IMR-90 (cell line): Measurements from ENCODE around the gene KDM1B. TPM values are rescaled to one million over a fixed set of nuclear protein-coding genes. Genes with fewer than 3 reads are reported as not detected.

Source experiments
- ATAC-seq: fragments of 200-7000 bp; cut with Tn5 transposase; 2 replicates; pipeline ENCODE4 v1.9.1; 2020; ENCODE audit warnings: low read depth, mild to moderate bottlenecking, moderate library complexity
- BruUV-seq: library from RNA; stranded (reverse); fragments of 400-500 nt; replicated peaks from 2 replicates; lab custom pipeline; 2021; lab: Mats Ljungman, UMichigan
- CTCF ChIA-PET: fragments of 300-600 bp; formaldehyde crosslinking; extraction: SDS; loops from one replicate; lab custom pipeline; 2021; ENCODE audit warnings: antibody characterized with exemption; lab: Yijun Ruan, JAX
- POLR2A ChIA-PET: fragments of 300-600 bp; sonication (Branson Sonifier 250); formaldehyde crosslinking; loops from one replicate; lab custom pipeline; 2022; ENCODE audit warnings: antibody characterized with exemption; ENCODE audit not compliant: unreplicated experiment; lab: Charles Lee
- DNase-seq: peaks from one replicate; pipeline ENCODE4 v3.0.0; 2013
- H2AFZ ChIP-seq: replicated peaks from 2 replicates; pipeline ENCODE3; 2013; ENCODE audit warnings: low read length, mild to moderate bottlenecking; ENCODE audit not compliant: poor library complexity
- H2AK5ac ChIP-seq: 2 replicates; pipeline ENCODE4 v1.6.1; 2013; ENCODE audit warnings: low read depth, low read length, inconsistent platforms
- H2AK9ac ChIP-seq: replicated peaks from 2 replicates; pipeline ENCODE3; 2013; ENCODE audit warnings: mild to moderate bottlenecking, low read depth, low read length, moderate library complexity; ENCODE audit not compliant: poor library complexity
- H2BK120ac ChIP-seq: 2 replicates; pipeline ENCODE4 v1.6.1; 2013; ENCODE audit warnings: low read depth, low read length, inconsistent platforms
- H2BK15ac ChIP-seq: 3 replicates; pipeline ENCODE4 v1.6.1; 2013; ENCODE audit warnings: low read depth, low read length, inconsistent platforms
- H2BK20ac ChIP-seq: 2 replicates; pipeline ENCODE4 v1.6.1; 2013; ENCODE audit warnings: low read depth, mild to moderate bottlenecking, inconsistent platforms, low read length, moderate library complexity
- H2BK5ac ChIP-seq: 2 replicates; pipeline ENCODE4 v1.6.1; 2013; ENCODE audit warnings: mild to moderate bottlenecking, low read depth, low read length, inconsistent platforms; ENCODE audit not compliant: poor library complexity, severe bottlenecking
- H3K14ac ChIP-seq: replicated peaks from 2 replicates; pipeline ENCODE4 v1.6.1; 2013; ENCODE audit warnings: low read depth, low read length, inconsistent platforms
- H3K18ac ChIP-seq: 2 replicates; pipeline ENCODE4 v1.6.1; 2013; ENCODE audit warnings: low read depth, low read length, control low read depth
- H3K23ac ChIP-seq: 2 replicates; pipeline ENCODE4 v1.6.1; 2013; ENCODE audit warnings: low read depth, low read length, inconsistent platforms
- H3K27ac ChIP-seq: 2 replicates; pipeline ENCODE4 v1.5.1; 2013; ENCODE audit warnings: mild to moderate bottlenecking, control low read depth, low read length; ENCODE audit not compliant: insufficient read depth
- H3K27me3 ChIP-seq: 2 replicates; pipeline ENCODE4 v1.6.1; 2013; ENCODE audit warnings: low read length; ENCODE audit not compliant: control insufficient read depth, insufficient read depth
- H3K36me3 ChIP-seq: 2 replicates; pipeline ENCODE4 v1.6.1; 2013; ENCODE audit warnings: low read length, mixed read lengths; ENCODE audit not compliant: control insufficient read depth, insufficient read depth
- H3K4ac ChIP-seq: 2 replicates; pipeline ENCODE4 v1.6.1; 2013; ENCODE audit warnings: low read depth, low read length, inconsistent platforms
- H3K4me1 ChIP-seq: 2 replicates; pipeline ENCODE4 v1.6.1; 2013; ENCODE audit warnings: low read length, mixed read lengths; ENCODE audit not compliant: control insufficient read depth, insufficient read depth
- H3K4me2 ChIP-seq: 2 replicates; pipeline ENCODE4 v1.6.1; 2013; ENCODE audit warnings: low read depth, mild to moderate bottlenecking, control low read depth, low read length, moderate library complexity
- H3K4me3 ChIP-seq: 2 replicates; pipeline ENCODE4 v1.5.1; 2013; ENCODE audit warnings: low read depth, mild to moderate bottlenecking, control low read depth, low read length, moderate library complexity; ENCODE audit not compliant: insufficient read depth
- H3K56ac ChIP-seq: 2 replicates; pipeline ENCODE4 v1.6.1; 2013; ENCODE audit warnings: low read length, inconsistent platforms; ENCODE audit not compliant: insufficient read depth; ENCODE audit errors: extremely low read depth
- H3K79me1 ChIP-seq, 2 experiments: 2 replicates each; pipeline ENCODE4 v1.6.1; 2013; ENCODE audit warnings: low read length in 2 of 2, inconsistent platforms in 1 of 2, low read depth in 1 of 2
- H3K9ac ChIP-seq: 2 replicates; pipeline ENCODE4 v1.6.1; 2013; ENCODE audit warnings: low read depth, low read length, control low read depth
- H3K9me1 ChIP-seq: 2 replicates; pipeline ENCODE4 v1.6.1; 2013; ENCODE audit warnings: low read length, inconsistent platforms; ENCODE audit not compliant: insufficient read depth
- H3K9me3 ChIP-seq: 2 replicates; pipeline ENCODE4 v1.6.1; 2013; ENCODE audit warnings: low read length; ENCODE audit not compliant: control insufficient read depth, insufficient read depth
- H4K20me1 ChIP-seq: 2 replicates; pipeline ENCODE4 v1.6.1; 2013; ENCODE audit warnings: low read length, inconsistent platforms; ENCODE audit not compliant: insufficient read depth
- H4K5ac ChIP-seq: 2 replicates; pipeline ENCODE4 v1.6.1; 2013; ENCODE audit warnings: mild to moderate bottlenecking, low read depth, low read length, control low read depth
- H4K8ac ChIP-seq, 2 experiments: 2 replicates each; pipeline ENCODE4 v1.6.1; 2013; ENCODE audit warnings: low read depth in 2 of 2, low read length in 2 of 2, control low read depth in 1 of 2, inconsistent platforms in 1 of 2
- H4K91ac ChIP-seq: 2 replicates; pipeline ENCODE4 v1.6.1; 2013; ENCODE audit warnings: low read depth, low read length, inconsistent platforms; ENCODE audit not compliant: insufficient read depth
- MAFK ChIP-seq: IDR thresholded peaks from 2 replicates; pipeline ENCODE4 v1.6.1; 2012; ENCODE audit warnings: low read depth, low read length, improper control_type of control experiment
- NFE2L2 ChIP-seq: fragments of 150-350 bp; IDR thresholded peaks from 2 replicates; pipeline ENCODE4 v1.6.1; 2016; ENCODE audit warnings: low read depth, mild to moderate bottlenecking, low read length
- WGBS, 2 experiments: methylation state at CpG; one replicate each; pipeline versions ENCODE4 v1.1.5 to v1.1.7; 2013; ENCODE audit warnings: missing lambda C conversion rate in 2 of 2; ENCODE audit not compliant: insufficient read length in 1 of 2; ENCODE audit errors: extremely low coverage in 2 of 2; 5-methylcytosine and 5-hydroxymethylcytosine counted together
- dilution Hi-C: fragments of 300-500 bp; cut with HindIII; formaldehyde crosslinking; loops from one replicate; pipeline ENCODE4 v1.14.3; 2018; ENCODE audit warnings: low sequenced_read_pairs; ENCODE audit not compliant: unreplicated experiment
- in situ Hi-C: fragments of 300-500 bp; cut with MboI; formaldehyde crosslinking; loops from 3 replicates; pipeline ENCODE4 v1.14.3; 2019; ENCODE audit warnings: low sequenced_read_pairs, inconsistent platforms, mixed read lengths
- intact Hi-C: fragments of 100-400 bp; cut with micrococcal nuclease; formaldehyde crosslinking; loops from 2 replicates; pipeline ENCODE4 v1.10.0; 2022
- polyA plus RNA-seq, 3 experiments: library from polyadenylated mRNA; depleted of rRNA; stranded (reverse); fragments of >200 nt; gene quantifications; 2 replicates each; pipeline ENCODE4 v1.2.3, GENCODE V29; 2012; ENCODE audit warnings: low replicate concordance in 1 of 3
- total RNA-seq: library from RNA; depleted of rRNA; stranded (reverse); fragments of >200 nt; gene quantifications from 2 replicates; pipeline ENCODE4 v1.2.3, GENCODE V29; 2012

Gene KDM1B
- total and polyA plus RNA-seq, 2 of the 4 experiments (the other 2 are of a cell fraction) = 13.2 to 16.7 TPM

DNA sequence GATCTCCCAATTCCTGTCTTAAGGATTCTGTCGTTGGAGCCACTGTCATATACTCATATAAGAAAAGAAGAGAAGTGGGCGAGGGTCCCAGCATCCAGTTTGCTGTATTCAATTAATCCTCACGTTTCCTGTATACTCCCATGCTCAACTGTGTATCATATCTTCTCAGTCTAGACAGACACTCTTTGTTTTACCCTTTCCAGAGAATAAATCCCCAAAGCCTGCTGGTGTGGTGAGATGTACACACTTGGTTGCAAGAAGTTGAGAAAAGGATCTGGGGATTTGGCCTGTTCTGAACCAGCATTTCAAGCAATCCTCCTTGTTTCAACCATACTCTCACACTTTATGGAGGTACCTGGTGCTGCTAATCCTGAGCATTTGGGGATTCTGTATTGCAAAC, 3.4 kb upstream of the KDM1B start:
- WGBS, 2 experiments = no CpG with 5 or more reads among the region's 3 CpGs
- no peak overlapping the region for H3K4me2 ChIP-seq
- ATAC-seq = no peak
- no peak overlapping the region for H3K9ac ChIP-seq
- no peak overlapping the region for H3K4ac ChIP-seq
- H2AK5ac ChIP-seq = no peak overlapping the region
- POLR2A ChIA-PET = no interaction called here
- H4K91ac ChIP-seq = no peak overlapping the region
- no peak overlapping the region for H2AK9ac ChIP-seq
- intact Hi-C loops = no loop called here
- H3K56ac ChIP-seq = no peak overlapping the region
- no peak overlapping the region for H3K23ac ChIP-seq
- no peak overlapping the region for H2BK120ac ChIP-seq
- no peak overlapping the region for H3K4me3 ChIP-seq
- peaks cover 6% of the 10 kb centered on the region for H3K9me1 ChIP-seq
- H3K9me3 ChIP-seq = no peaks in the 10 kb centered on the region
- H2BK5ac ChIP-seq = no peak overlapping the region
- in situ Hi-C loops = no loop called here
- H2BK15ac ChIP-seq = no peak overlapping the region
- H3K27ac ChIP-seq = no peak overlapping the region
- H2AFZ ChIP-seq = no peak overlapping the region
- CTCF ChIA-PET = no interaction called here
- H3K79me1 ChIP-seq = peaks cover 10 to 34% of the 10 kb centered on the region in 2 experiments; a peak in 3 of 4 replicates
- DNase-seq = no peak
- TF ChIP-seq MAFK (no peak), NFE2L2 (no peak)
- no peak overlapping the region for H2BK20ac ChIP-seq
- peaks cover 3% of the 10 kb centered on the region for H3K4me1 ChIP-seq
- H3K36me3 ChIP-seq = no peaks in the 10 kb centered on the region
- no peaks in the 10 kb centered on the region for H4K20me1 ChIP-seq
- no peak overlapping the region for H4K8ac ChIP-seq
- no peak overlapping the region for H3K18ac ChIP-seq
- no TSS peak for BruUV-seq
- dilution Hi-C loops = no loop called here
- H4K5ac ChIP-seq = no peak overlapping the region
- H3K27me3 ChIP-seq = no peaks in the 10 kb centered on the region
- no peak overlapping the region for H3K14ac ChIP-seq
